SU-DHL-6 (cell line): ENCODE data around the gene BATF.

ENCODE experiments used
- H2AFZ ChIP-seq: fragments of 200-600 bp; sonication (generic); 2 replicates; pipeline ENCODE4 v1.6.1; 2014; ENCODE audit warnings: low read depth, mild to moderate bottlenecking, moderate library complexity, mixed read lengths, antibody characterized with exemption, low read length; ENCODE audit not compliant: severe bottlenecking
- H3F3A ChIP-seq: fragments of 200-600 bp; shearing (Covaris generic); 2 replicates; pipeline ENCODE4 v1.6.0; 2016; ENCODE audit warnings: antibody characterized with exemption, mild to moderate bottlenecking; ENCODE audit not compliant: insufficient read depth
- H3K27ac ChIP-seq: fragments of 200-600 bp; sonication (generic); 2 replicates; pipeline ENCODE4 v1.5.1; 2016; ENCODE audit warnings: low read depth, mild to moderate bottlenecking, low read length, moderate library complexity, mixed read lengths
- H3K27me3 ChIP-seq: fragments of 200-600 bp; sonication (generic), shearing (Covaris generic); 2 replicates; pipeline ENCODE4 v1.6.0; 2014; ENCODE audit warnings: mild to moderate bottlenecking, low read length
- H3K36me3 ChIP-seq: fragments of 200-600 bp; sonication (generic); 2 replicates; pipeline ENCODE4 v1.6.1; 2014; ENCODE audit warnings: mild to moderate bottlenecking, low read length, mixed read lengths
- H3K4me2 ChIP-seq: fragments of 300-600, 200-600 bp; shearing (Covaris generic), sonication (generic); 2 replicates; pipeline ENCODE4 v1.6.0; 2014; ENCODE audit warnings: low read length, low read depth, mild to moderate bottlenecking; ENCODE audit not compliant: poor library complexity, severe bottlenecking
- H3K4me3 ChIP-seq: fragments of 200-600 bp; sonication (generic); 2 replicates; pipeline ENCODE4 v1.5.1; 2014; ENCODE audit warnings: antibody characterized with exemption, low read length, mild to moderate bottlenecking, mixed read lengths; ENCODE audit not compliant: insufficient read depth, poor library complexity, severe bottlenecking
- H3K79me2 ChIP-seq: fragments of 200-600 bp; sonication (generic); 2 replicates; pipeline ENCODE4 v1.6.1; 2014; ENCODE audit warnings: mild to moderate bottlenecking, low read length, moderate library complexity; ENCODE audit not compliant: insufficient read depth
- H3K9ac ChIP-seq: fragments of 200-600 bp; sonication (generic); 2 replicates; pipeline ENCODE4 v1.7.0; 2014; ENCODE audit warnings: mild to moderate bottlenecking, low read length
- H3K9me2 ChIP-seq: fragments of 200-600 bp; sonication (generic); replicated peaks from 2 replicates; pipeline ENCODE4 v1.6.1; 2014; ENCODE audit warnings: low read length; ENCODE audit not compliant: insufficient read depth
- H3K9me3 ChIP-seq: fragments of 200-600 bp; sonication (generic); 2 replicates; pipeline ENCODE4 v1.6.1; 2014; ENCODE audit warnings: low read length, mixed read lengths; ENCODE audit not compliant: insufficient read depth
- H4K20me1 ChIP-seq: fragments of 200-600 bp; sonication (generic); 2 replicates; pipeline ENCODE4 v1.6.1; 2014; ENCODE audit warnings: low read depth, mild to moderate bottlenecking, antibody characterized with exemption, low read length, moderate library complexity, mixed read lengths
- CTCF ChIP-seq: fragments of 200-600 bp; sonication (generic); IDR thresholded peaks from one replicate; pipeline ENCODE4 v1.5.1; 2017; ENCODE audit warnings: antibody characterized with exemption, mild to moderate bottlenecking, low read length, moderate library complexity; ENCODE audit not compliant: insufficient read depth, poor library complexity, severe bottlenecking
- EZH2phosphoT487 ChIP-seq: fragments of 200-600 bp; sonication (generic), shearing (Covaris generic); conservative IDR thresholded peaks from 2 replicates; pipeline ENCODE4 v1.6.1; 2018; ENCODE audit warnings: mild to moderate bottlenecking, antibody characterized with exemption, low read length, moderate library complexity, mixed read lengths

BATF gene

GRCh38 chr14:75510547-75510946 lies 11.7 kb upstream of the BATF start:
- Histone ChIP-seq H3K36me3 (no peaks in the 10 kb centered on the region; the same call in 1 of the 2 replicates), H3K27me3 (no peaks in the 10 kb centered on the region), H3F3A (peaks cover 26% of the 10 kb centered on the region), H3K9me3 (0 out of 2 replicates have a peak, but pooled peaks cover 7% of the 10 kb centered on the region), H3K9ac (no peak overlapping the region), H3K4me2 (no peak overlapping the region), H2AFZ (no peak overlapping the region), H4K20me1 (no peaks in the 10 kb centered on the region), H3K79me2 (no peaks in the 10 kb centered on the region), H3K9me2 (no peaks in the 10 kb centered on the region), H3K4me3 (no peak overlapping the region), H3K27ac (no peak overlapping the region)
- no peak for TF ChIP-seq EZH2phosphoT487
- TF ChIP-seq CTCF, result no peak

- H3F3A ChIP-seq, result peaks cover 32% of the 10 kb centered on the region
- no peaks in the 10 kb centered on the region for H4K20me1 ChIP-seq
- no peaks in the 10 kb centered on the region for H3K9me2 ChIP-seq
- H3K4me2 ChIP-seq, result no peak overlapping the region
- no peak for TF ChIP-seq EZH2phosphoT487
- no peak for TF ChIP-seq CTCF
- no peaks in the 10 kb centered on the region for H3K79me2 ChIP-seq
- no peak overlapping the region for H3K4me3 ChIP-seq
- no peaks in the 10 kb centered on the region for H3K27me3 ChIP-seq
- H3K9ac ChIP-seq, result no peak overlapping the region
- H2AFZ ChIP-seq, result no peak overlapping the region
- H3K36me3 ChIP-seq, result no peaks in the 10 kb centered on the region; the same call in 1 of the 2 replicates
- H3K27ac ChIP-seq, result no peak overlapping the region
- 0 out of 2 replicates have a peak, but pooled peaks cover 7% of the 10 kb centered on the region for H3K9me3 ChIP-seq
These were observed 11.1 kb upstream of the BATF start for GRCh38 chr14:75511201-75511600.

- Histone ChIP-seq H3K9me3 (0 out of 2 replicates have a peak, but pooled peaks cover 7% of the 10 kb centered on the region), H3F3A (peaks cover 36% of the 10 kb centered on the region), H3K9me2 (no peaks in the 10 kb centered on the region), H3K79me2 (no peaks in the 10 kb centered on the region), H3K27ac (peak overlapping the region; percentile 90), H3K4me2 (peak overlapping the region; percentile 81), H4K20me1 (no peaks in the 10 kb centered on the region), H2AFZ (no peak overlapping the region), H3K27me3 (no peaks in the 10 kb centered on the region), H3K4me3 (no peak overlapping the region), H3K9ac (peak overlapping the region; percentile 57), H3K36me3 (no peaks in the 10 kb centered on the region)
- no peak for TF ChIP-seq CTCF
- no peak for TF ChIP-seq EZH2phosphoT487
These were observed 8.2 kb upstream of the BATF start for GRCh38 chr14:75513911-75514672.
